Ishikawa (cell line): ENCODE data around the gene PRKCZ.

ENCODE experiments used
- CEBPB ChIP-seq: IDR thresholded peaks from 2 replicates; pipeline ENCODE4 v1.6.1; 2012
- EGR1 ChIP-seq: IDR thresholded peaks from 2 replicates; pipeline ENCODE4 v1.6.1; 2012
- EP300 ChIP-seq: IDR thresholded peaks from 2 replicates; pipeline ENCODE4 v1.6.1; 2012; ENCODE audit warnings: borderline replicate concordance
- NFIC ChIP-seq: IDR thresholded peaks from 2 replicates; pipeline ENCODE4 v1.6.1; 2012
- REST ChIP-seq: IDR thresholded peaks from 2 replicates; pipeline ENCODE4 v1.6.1; 2012; ENCODE audit warnings: low read depth, mild to moderate bottlenecking
- TAF1 ChIP-seq: IDR thresholded peaks from 2 replicates; pipeline ENCODE4 v1.6.1; 2012; ENCODE audit warnings: low read depth, mild to moderate bottlenecking
- TCF12 ChIP-seq: IDR thresholded peaks from 2 replicates; pipeline ENCODE4 v1.6.1; 2012; ENCODE audit warnings: low read depth
- TEAD4 ChIP-seq: IDR thresholded peaks from 2 replicates; pipeline ENCODE4 v1.6.1; 2012
- USF1 ChIP-seq: IDR thresholded peaks from 2 replicates; pipeline ENCODE4 v1.6.1; 2012
- YY1 ChIP-seq: IDR thresholded peaks from 2 replicates; pipeline ENCODE4 v1.6.1; 2012; ENCODE audit warnings: low read depth
- ZBTB7A ChIP-seq: IDR thresholded peaks from 2 replicates; pipeline ENCODE4 v1.6.1; 2012; ENCODE audit warnings: low read depth

- no peak for TF ChIP-seq NFIC
- no peak for TF ChIP-seq REST
- no peak for TF ChIP-seq CEBPB
- no peak for TF ChIP-seq YY1
- TF ChIP-seq TEAD4, result no peak
- no peak for TF ChIP-seq USF1
- TF ChIP-seq ZBTB7A, result no peak
- no peak for TF ChIP-seq TAF1
- no peak for TF ChIP-seq EP300
- no peak for TF ChIP-seq TCF12
- TF ChIP-seq EGR1, result no peak
These were observed 108.9 kb downstream of the PRKCZ start for GRCh38 chr1:2159124-2159523.
